Caco-2 (cell line): ENCODE measurements around the gene PTN. TPM values are rescaled to one million over a fixed set of nuclear protein-coding genes. Genes with fewer than 3 reads are reported as not detected.

Source experiments
- BruUV-seq: library from RNA; stranded (reverse); fragments of 400-500 nt; replicated peaks from 2 replicates; lab custom pipeline; 2021; lab: Mats Ljungman, UMichigan
- CTCF ChIA-PET: fragments of 300-600 bp; sonication (Branson Sonifier 250); formaldehyde crosslinking; loops from one replicate; lab custom pipeline; 2022; ENCODE audit warnings: antibody characterized with exemption; lab: Charles Lee
- POLR2A ChIA-PET: fragments of 300-600 bp; sonication (Branson Sonifier 250); formaldehyde crosslinking; loops from one replicate; lab custom pipeline; 2022; ENCODE audit warnings: antibody characterized with exemption; lab: Charles Lee
- DNase-seq, 2 experiments: peaks; one replicate each; pipeline versions ENCODE4 v3.0.0 to v3.0.0-alpha.2; 2020 to 2022
- H3K27me3 ChIP-seq: replicated peaks from 2 replicates; pipeline ENCODE4 v1.6.0; 2011; ENCODE audit warnings: low read length; ENCODE audit not compliant: control insufficient read depth, insufficient read depth
- H3K36me3 ChIP-seq: 2 replicates; pipeline ENCODE4 v1.5.1; 2011; ENCODE audit warnings: low read length; ENCODE audit not compliant: control insufficient read depth, insufficient read depth
- H3K4me1 ChIP-seq: fragments of 250-450 bp; sonication (Bioruptor Pico); 2 replicates; pipeline ENCODE4 v1.5.1; 2020; ENCODE audit warnings: mild to moderate bottlenecking
- H3K4me3 ChIP-seq: 2 replicates; pipeline ENCODE4 v1.5.1; 2011; ENCODE audit warnings: low read depth, mild to moderate bottlenecking, control low read depth, low read length
- H3K9me3 ChIP-seq: fragments of 250-450 bp; sonication (Bioruptor Pico); 2 replicates; pipeline ENCODE4 v1.5.1; 2020; ENCODE audit warnings: mild to moderate bottlenecking, moderate library complexity
- H3K27ac Mint-ChIP-seq: one replicate; pipeline ENCODE4 v1.8.0; 2022; ENCODE audit warnings: mixed read lengths; ENCODE audit not compliant: unreplicated experiment
- H3K27me3 Mint-ChIP-seq: one replicate; pipeline ENCODE4 v1.8.0; 2022; ENCODE audit warnings: mixed read lengths; ENCODE audit not compliant: insufficient read depth, unreplicated experiment
- H3K36me3 Mint-ChIP-seq: one replicate; pipeline ENCODE4 v1.8.0; 2022; ENCODE audit warnings: mild to moderate bottlenecking, mixed read lengths; ENCODE audit not compliant: insufficient read depth, unreplicated experiment
- H3K4me1 Mint-ChIP-seq: one replicate; pipeline ENCODE4 v1.8.0; 2022; ENCODE audit warnings: low read depth, mixed read lengths; ENCODE audit not compliant: unreplicated experiment
- H3K4me3 Mint-ChIP-seq: one replicate; pipeline ENCODE4 v1.8.0; 2022; ENCODE audit warnings: mild to moderate bottlenecking, moderate library complexity, mixed read lengths; ENCODE audit not compliant: unreplicated experiment
- H3K9me3 Mint-ChIP-seq: one replicate; pipeline ENCODE4 v1.8.0; 2022; ENCODE audit warnings: mixed read lengths; ENCODE audit not compliant: unreplicated experiment
- CTCF ChIP-seq, 2 experiments: fragments of 200-600 bp in 1 of 2; IDR thresholded peaks; 1 replicate in 1 of 2; 2 replicates in 1 of 2; pipeline versions ENCODE4 v1.5.1 to v1.8.0; 2011 to 2022; ENCODE audit warnings: antibody characterized with exemption in 1 of 2, control low read depth in 1 of 2, inconsistent platforms in 1 of 2, low read depth in 1 of 2, low read length in 1 of 2, mild to moderate bottlenecking in 1 of 2, moderate library complexity in 1 of 2; ENCODE audit not compliant: insufficient read depth in 1 of 2, severe bottlenecking in 1 of 2, unreplicated experiment in 1 of 2
- intact Hi-C: fragments of 100-400 bp; cut with micrococcal nuclease; formaldehyde crosslinking; loops from one replicate; pipeline ENCODE4 v1.10.0; 2022; ENCODE audit not compliant: unreplicated experiment
- total RNA-seq: library from RNA; stranded (reverse); gene quantifications from 2 replicates; pipeline ENCODE4 v1.2.3, GENCODE V29; 2022

The PTN gene
- total RNA-seq, 1 experiment from 2014 or later: 4.3 TPM

- DNase-seq: no peak
- Histone ChIP-seq H3K27me3 (no peaks in the 10 kb centered on the region), H3K4me3 (no peak overlapping the region), H3K36me3 (no peaks in the 10 kb centered on the region), H3K4me1 (no peaks in the 10 kb centered on the region), H3K9me3 (no peaks in the 10 kb centered on the region)
- Mint-ChIP-seq H3K36me3 (no peaks in the 10 kb centered on the region), H3K27ac (no peak overlapping the region), H3K4me3 (no peak overlapping the region), H3K27me3 (peaks cover 3% of the 10 kb centered on the region), H3K4me1 (no peaks in the 10 kb centered on the region), H3K9me3 (no peaks in the 10 kb centered on the region)
- ChIA-PET CTCF (no interaction called here), POLR2A (no interaction called here)
- no peak for TF ChIP-seq CTCF (IDR thresholded peaks at IDR 0.05; ENCODE audit: insufficient read depth in 1 of 2, low read depth in 1 of 2, low read length in 1 of 2, severe bottlenecking in 1 of 2, unreplicated experiment in 1 of 2)
- BruUV-seq: no TSS peak
- intact Hi-C loops: no loop called here
These were observed 17.6 kb downstream of the PTN start for GRCh38 chr7:137325927-137326326.

GRCh38 chr7:137324796-137325696 is 18.5 kb downstream of the PTN start:
- intact Hi-C loops: no loop called here
- DNase-seq: no peak
- Histone ChIP-seq H3K9me3 (no peaks in the 10 kb centered on the region), H3K27me3 (no peaks in the 10 kb centered on the region), H3K36me3 (no peaks in the 10 kb centered on the region), H3K4me1 (no peaks in the 10 kb centered on the region), H3K4me3 (no peak overlapping the region)
- no TSS peak for BruUV-seq
- Mint-ChIP-seq H3K27ac (no peak overlapping the region), H3K4me1 (no peaks in the 10 kb centered on the region), H3K36me3 (no peaks in the 10 kb centered on the region), H3K4me3 (no peak overlapping the region), H3K9me3 (no peaks in the 10 kb centered on the region), H3K27me3 (peaks cover 3% of the 10 kb centered on the region)
- POLR2A ChIA-PET: interaction anchor here (0.6 kb wide), 1 partner anchor 1662 kb away, joined by 5 read pairs; no protein-coding TSS in a partner anchor
- TF ChIP-seq CTCF (IDR thresholded peaks at IDR 0.05; ENCODE audit: insufficient read depth in 1 of 2, low read depth in 1 of 2, low read length in 1 of 2, severe bottlenecking in 1 of 2, unreplicated experiment in 1 of 2): no peak
- CTCF ChIA-PET: no interaction called here

- no peaks in the 10 kb centered on the region for H3K36me3 Mint-ChIP-seq
- no peak for DNase-seq
- H3K27me3 Mint-ChIP-seq: peaks cover 7% of the 10 kb centered on the region
- H3K9me3 Mint-ChIP-seq: no peaks in the 10 kb centered on the region
- ChIA-PET POLR2A (no interaction called here), CTCF (no interaction called here)
- H3K4me3 Mint-ChIP-seq: no peak overlapping the region
- Histone ChIP-seq H3K9me3 (no peaks in the 10 kb centered on the region), H3K4me1 (no peaks in the 10 kb centered on the region), H3K27me3 (no peaks in the 10 kb centered on the region), H3K36me3 (no peaks in the 10 kb centered on the region), H3K4me3 (no peak overlapping the region)
- no peak for TF ChIP-seq CTCF (IDR thresholded peaks at IDR 0.05; ENCODE audit: insufficient read depth in 1 of 2, low read depth in 1 of 2, low read length in 1 of 2, severe bottlenecking in 1 of 2, unreplicated experiment in 1 of 2)
- intact Hi-C loops: no loop called here
- H3K27ac Mint-ChIP-seq: no peak overlapping the region
- H3K4me1 Mint-ChIP-seq: no peaks in the 10 kb centered on the region
- no TSS peak for BruUV-seq
These were observed 26.7 kb downstream of the PTN start for GRCh38 chr7:137316648-137317353.
